DMS153 (cell line): ENCODE data around the gene PNLIPRP1.

Experiments used
- DNase-seq: peaks from one replicate; lab custom pipeline; 2025; lab: John Stamatoyannopoulos, UW

The PNLIPRP1 gene

GRCh38 chr10:116599991-116600390 is 9.2 kb downstream of the PNLIPRP1 start:
- DNase-seq: no peak

- no peak for DNase-seq
These were observed 12.1 kb downstream of the PNLIPRP1 start for GRCh38 chr10:116602648-116603400.

- DNase-seq: no peak
These were observed 15.3 kb downstream of the PNLIPRP1 start for GRCh38 chr10:116606061-116606483.

GRCh38 chr10:116607336-116607735 is 16.6 kb downstream of the PNLIPRP1 start:
- no peak for DNase-seq

GRCh38 chr10:116608686-116609594 is 18.2 kb downstream of the PNLIPRP1 start:
- no peak for DNase-seq

- DNase-seq: no peak
These were observed 19.8 kb downstream of the PNLIPRP1 start for GRCh38 chr10:116610443-116611152.

- DNase-seq: no peak
These were observed 20.4 kb downstream of the PNLIPRP1 start for GRCh38 chr10:116611153-116611545.

GRCh38 chr10:116612107-116612769 is 21.5 kb downstream of the PNLIPRP1 start:
- DNase-seq: no peak

GRCh38 chr10:116613471-116613870 is 22.7 kb downstream of the PNLIPRP1 start:
- DNase-seq: no peak

GRCh38 chr10:116614796-116615195 is 24.0 kb downstream of the PNLIPRP1 start:
- no peak for DNase-seq

GRCh38 chr10:116615199-116615776 is 24.5 kb downstream of the PNLIPRP1 start:
- no peak for DNase-seq

- DNase-seq: no peak
These were observed 30.0 kb downstream of the PNLIPRP1 start, which contains the start of gene PNLIPRP2 for GRCh38 chr10:116620423-116621400. Gene PNLIPRP2 (plus strand): TSS chr10:116620953.

- DNase-seq: no peak
These were observed 30.7 kb downstream of the PNLIPRP1 start for GRCh38 chr10:116621476-116621875.

GRCh38 chr10:116621934-116622655 is 31.3 kb downstream of the PNLIPRP1 start:
- no peak for DNase-seq

- no peak for DNase-seq
These were observed 35.1 kb downstream of the PNLIPRP1 start for GRCh38 chr10:116625845-116626244.

GRCh38 chr10:116626815-116627214 is 36.1 kb downstream of the PNLIPRP1 start:
- DNase-seq: no peak

- no peak for DNase-seq
These were observed 36.7 kb downstream of the PNLIPRP1 start for GRCh38 chr10:116627386-116627933.

GRCh38 chr10:116629340-116629739 is 38.6 kb downstream of the PNLIPRP1 start:
- no peak for DNase-seq

GRCh38 chr10:116630020-116630419 is 39.3 kb downstream of the PNLIPRP1 start:
- no peak for DNase-seq
